K562 (cell line): ENCODE data around the gene SESN2. TPM values are rescaled to one million over a fixed set of nuclear protein-coding genes. Genes with fewer than 3 reads are reported as not detected.
A peak's percentile ranks its signal among the peaks of the same experiment; 100 is the strongest.

Source experiments
- BRCA1 ChIP-seq, 2 experiments: fragments of 450-650 bp in 1 of 2; sonication (generic) in 1 of 2; formaldehyde crosslinking in 1 of 2; IDR thresholded peaks; 2 replicates each; pipeline versions ENCODE4 v1.5.0 to v1.6.1; 2017 to 2020; ENCODE audit warnings: mild to moderate bottlenecking in 1 of 2, missing genetic modification reagents in 1 of 2
- CBX5 ChIP-seq: IDR thresholded peaks from 2 replicates; pipeline ENCODE4 v1.6.1; 2014; ENCODE audit warnings: low read depth, borderline replicate concordance
- CBX8 ChIP-seq: fragments of 200-600 bp; sonication (generic); IDR thresholded peaks from 2 replicates; pipeline ENCODE4 v1.6.1; 2012; ENCODE audit warnings: borderline replicate concordance, mixed run types, low read depth, mild to moderate bottlenecking, moderate library complexity, mixed read lengths, low read length, control low read depth, inconsistent platforms; ENCODE audit not compliant: poor library complexity, severe bottlenecking; ENCODE audit errors: extremely low read depth
- CEBPG ChIP-seq, 3 experiments: fragments of 200-800 bp in 1 of 3; sonication (Bioruptor generic) in 1 of 3; sonication (generic) in 1 of 3; formaldehyde crosslinking in 1 of 3; IDR thresholded peaks in 2 of 3; conservative IDR thresholded peaks in 1 of 3; 2 replicates each; pipeline versions ENCODE4 v1.6.1 to v1.8.0; 2016 to 2022; ENCODE audit warnings: missing compliant biosample characterization in 2 of 3, missing genetic modification characterization in 2 of 3, mild to moderate bottlenecking in 1 of 3, missing genetic modification reagents in 1 of 3
- EHMT2 ChIP-seq: fragments of 450-650 bp; IDR thresholded peaks from 2 replicates; pipeline ENCODE4 v1.6.1; 2018; ENCODE audit warnings: antibody characterized with exemption
- FUS ChIP-seq: fragments of 200-400 bp; formaldehyde crosslinking; optimal IDR thresholded peaks from 2 replicates; pipeline ENCODE3; 2017; ENCODE audit warnings: low read depth, low read length
- HEY1 ChIP-seq: fragments of 250-450 bp; sonication (Bioruptor Pico); IDR thresholded peaks from 2 replicates; pipeline ENCODE4 v1.5.0; 2020; ENCODE audit warnings: mild to moderate bottlenecking, moderate library complexity, borderline replicate concordance
- NCOA6 ChIP-seq: fragments of 450-650 bp; IDR thresholded peaks from 2 replicates; pipeline ENCODE4 v1.6.1; 2017; ENCODE audit warnings: mild to moderate bottlenecking
- NFYB ChIP-seq: IDR thresholded peaks from 2 replicates; pipeline ENCODE4 v1.6.1; 2011; ENCODE audit warnings: mild to moderate bottlenecking, moderate library complexity; ENCODE audit not compliant: insufficient read length; ENCODE audit errors: extremely low read depth
- SMAD4 ChIP-seq: fragments of 250-450 bp; sonication (Bioruptor Pico); conservative IDR thresholded peaks from 2 replicates; pipeline ENCODE4 v1.8.0; 2021; ENCODE audit warnings: inconsistent platforms, mild to moderate bottlenecking, moderate library complexity
- SREBF1 ChIP-seq: fragments of 150-350 bp; IDR thresholded peaks from 2 replicates; pipeline ENCODE4 v1.6.1; 2014; ENCODE audit warnings: antibody characterized with exemption, low read depth, low read length, borderline replicate concordance
- ZBTB17 ChIP-seq: fragments of 450-650 bp; formaldehyde crosslinking; IDR thresholded peaks from 2 replicates; pipeline ENCODE4 v1.4.0; 2020; ENCODE audit warnings: mild to moderate bottlenecking
- ZNF57 ChIP-seq: fragments of 450-650 bp; formaldehyde crosslinking; IDR thresholded peaks from 2 replicates; pipeline ENCODE4 v1.4.0; 2020; ENCODE audit warnings: mild to moderate bottlenecking, moderate library complexity
- polyA plus RNA-seq, 8 experiments: library from polyadenylated mRNA; depleted of rRNA in 4 of 8; stranded (reverse) in 5 of 8; unstranded in 3 of 8; fragments of >200 nt; fragmentation: Nextera tagmentation in 2 of 8; fragmentation: Illumina TruSeq in 1 of 8; extraction: Ambion mirVana in 2 of 8; extraction: Trizol in 1 of 8; gene quantifications; 2 replicates each; pipeline versions ENCODE4 v1.2.1 to v1.2.3, GENCODE V29; 2011 to 2014; ENCODE audit warnings: inconsistent platforms in 1 of 8, missing spikeins in 1 of 8
- total RNA-seq, 7 experiments: library from RNA; depleted of rRNA in 6 of 7; stranded (reverse); fragments of >200 nt in 6 of 7; fragmentation: Illumina TruSeq in 2 of 7; extraction: Trizol in 2 of 7; gene quantifications; 2 replicates each; pipeline versions ENCODE4 v1.2.1 to v1.2.3, GENCODE V29; 2011 to 2021; ENCODE audit warnings: low replicate concordance in 1 of 7
- TF ChIP-seq, protein P1 (sequence below): fragments of 250-450 bp; sonication (Bioruptor Pico); IDR thresholded peaks from 2 replicates; pipeline ENCODE4 v1.9.0; 2021; ENCODE audit warnings: mild to moderate bottlenecking, inconsistent platforms
- TF ChIP-seq, protein P2 (sequence below): sonication (generic); formaldehyde crosslinking; IDR thresholded peaks from 2 replicates; pipeline ENCODE4 v1.8.0; 2022; ENCODE audit warnings: mild to moderate bottlenecking, missing genetic modification reagents
- TF ChIP-seq, protein P3 (sequence below): fragments of 450-650 bp; conservative IDR thresholded peaks from 2 replicates; pipeline ENCODE4 v1.6.1; 2016; ENCODE audit warnings: missing genetic modification characterization, low read depth, mild to moderate bottlenecking, missing compliant biosample characterization, moderate library complexity
- TF ChIP-seq, protein P4 (sequence below), 2 experiments: fragments of 450-650 bp in 1 of 2; sonication (generic) in 1 of 2; formaldehyde crosslinking in 1 of 2; IDR thresholded peaks in 1 of 2; conservative IDR thresholded peaks in 1 of 2; 2 replicates each; pipeline versions ENCODE4 v1.6.1 to v1.8.1; 2016 to 2023; ENCODE audit warnings: mild to moderate bottlenecking in 2 of 2, moderate library complexity in 2 of 2, inconsistent platforms in 1 of 2, missing genetic modification reagents in 1 of 2
- TF ChIP-seq, protein P5 (sequence below): fragments of 250-450 bp; sonication (Bioruptor Pico); IDR thresholded peaks from 2 replicates; pipeline ENCODE4 v1.9.0; 2021; ENCODE audit warnings: mild to moderate bottlenecking

The SESN2 gene
- total and polyA plus RNA-seq, 9 of the 15 experiments (the other 6 are each of a cell fraction or from before 2014, with no cell fraction given) = 3.7 to 71.3 (median 16.8) TPM

DNA sequence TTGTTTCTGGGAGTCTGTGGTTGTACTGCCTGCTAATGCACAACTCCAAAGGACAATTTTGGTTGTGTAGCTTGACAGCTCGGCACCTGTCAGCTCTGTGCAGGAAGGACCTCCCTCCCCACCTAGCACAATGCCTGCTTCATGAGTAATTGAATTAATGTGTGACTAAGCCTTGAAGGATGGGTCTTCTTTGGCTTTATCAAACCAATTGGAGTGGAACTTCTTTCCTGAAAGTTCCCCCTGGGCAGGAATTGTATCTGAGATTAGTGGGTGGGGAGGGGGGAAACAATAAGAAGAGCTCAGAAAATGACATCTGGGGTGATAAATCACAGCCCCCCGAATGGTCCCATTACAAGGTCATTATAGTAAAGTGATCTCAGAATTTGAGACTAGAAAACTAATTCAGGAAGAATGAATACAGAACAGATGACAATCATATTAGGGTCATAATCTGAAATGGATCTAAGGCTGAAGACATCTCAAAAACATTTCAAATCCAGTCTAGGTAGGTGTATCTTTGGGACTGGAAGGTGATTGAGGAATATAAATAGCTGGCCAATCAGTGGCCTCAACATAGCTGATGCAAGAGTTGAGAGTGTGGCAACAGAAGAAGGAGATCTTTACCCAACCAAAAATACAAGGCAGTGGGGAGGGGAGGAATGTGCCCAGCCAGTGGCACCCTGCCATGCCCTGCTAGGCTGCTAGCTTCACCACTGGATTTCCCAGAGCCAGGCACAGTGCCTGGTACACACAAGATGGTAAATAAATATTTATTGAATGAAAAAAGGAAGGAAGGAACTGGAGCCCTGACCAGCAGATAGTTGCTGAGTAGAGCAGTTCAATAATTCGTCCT, 10.1 kb upstream of the SESN2 start (continued):
- TF ChIP-seq CEBPG (CRISPR knock-in tag; IDR thresholded peaks at IDR 0.05) (peak; percentile 100), CEBPG (tag; conservative IDR thresholded peaks at IDR 0.05 in 1 of 2, IDR thresholded peaks at IDR 0.05 in 1 of 2) (peak; percentile 98), CBX5 (no peak), NFYB (no peak), CBX8 (no peak), EHMT2 (no peak), HEY1 (CRISPR knock-in tag) (no peak), FUS (no peak), NCOA6 (no peak), SMAD4 (CRISPR knock-in tag) (peak; percentile 75), ZBTB17 (no peak), BRCA1 (IDR thresholded peaks at IDR 0.05) (no peak), BRCA1 (CRISPR knock-in tag; IDR thresholded peaks at IDR 0.05) (no peak), SREBF1 (no peak), ZNF57 (CRISPR knock-in tag) (no peak)
- TF ChIP-seq, protein P1, sequence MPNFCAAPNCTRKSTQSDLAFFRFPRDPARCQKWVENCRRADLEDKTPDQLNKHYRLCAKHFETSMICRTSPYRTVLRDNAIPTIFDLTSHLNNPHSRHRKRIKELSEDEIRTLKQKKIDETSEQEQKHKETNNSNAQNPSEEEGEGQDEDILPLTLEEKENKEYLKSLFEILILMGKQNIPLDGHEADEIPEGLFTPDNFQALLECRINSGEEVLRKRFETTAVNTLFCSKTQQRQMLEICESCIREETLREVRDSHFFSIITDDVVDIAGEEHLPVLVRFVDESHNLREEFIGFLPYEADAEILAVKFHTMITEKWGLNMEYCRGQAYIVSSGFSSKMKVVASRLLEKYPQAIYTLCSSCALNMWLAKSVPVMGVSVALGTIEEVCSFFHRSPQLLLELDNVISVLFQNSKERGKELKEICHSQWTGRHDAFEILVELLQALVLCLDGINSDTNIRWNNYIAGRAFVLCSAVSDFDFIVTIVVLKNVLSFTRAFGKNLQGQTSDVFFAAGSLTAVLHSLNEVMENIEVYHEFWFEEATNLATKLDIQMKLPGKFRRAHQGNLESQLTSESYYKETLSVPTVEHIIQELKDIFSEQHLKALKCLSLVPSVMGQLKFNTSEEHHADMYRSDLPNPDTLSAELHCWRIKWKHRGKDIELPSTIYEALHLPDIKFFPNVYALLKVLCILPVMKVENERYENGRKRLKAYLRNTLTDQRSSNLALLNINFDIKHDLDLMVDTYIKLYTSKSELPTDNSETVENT (CRISPR knock-in tag) = no peak
- TF ChIP-seq, protein P2, sequence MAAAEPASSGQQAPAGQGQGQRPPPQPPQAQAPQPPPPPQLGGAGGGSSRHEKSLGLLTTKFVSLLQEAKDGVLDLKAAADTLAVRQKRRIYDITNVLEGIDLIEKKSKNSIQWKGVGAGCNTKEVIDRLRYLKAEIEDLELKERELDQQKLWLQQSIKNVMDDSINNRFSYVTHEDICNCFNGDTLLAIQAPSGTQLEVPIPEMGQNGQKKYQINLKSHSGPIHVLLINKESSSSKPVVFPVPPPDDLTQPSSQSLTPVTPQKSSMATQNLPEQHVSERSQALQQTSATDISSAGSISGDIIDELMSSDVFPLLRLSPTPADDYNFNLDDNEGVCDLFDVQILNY (CRISPR knock-in tag) = no peak
- TF ChIP-seq, protein P3, sequence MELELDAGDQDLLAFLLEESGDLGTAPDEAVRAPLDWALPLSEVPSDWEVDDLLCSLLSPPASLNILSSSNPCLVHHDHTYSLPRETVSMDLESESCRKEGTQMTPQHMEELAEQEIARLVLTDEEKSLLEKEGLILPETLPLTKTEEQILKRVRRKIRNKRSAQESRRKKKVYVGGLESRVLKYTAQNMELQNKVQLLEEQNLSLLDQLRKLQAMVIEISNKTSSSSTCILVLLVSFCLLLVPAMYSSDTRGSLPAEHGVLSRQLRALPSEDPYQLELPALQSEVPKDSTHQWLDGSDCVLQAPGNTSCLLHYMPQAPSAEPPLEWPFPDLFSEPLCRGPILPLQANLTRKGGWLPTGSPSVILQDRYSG (tag) = no peak
- TF ChIP-seq, protein P4, sequence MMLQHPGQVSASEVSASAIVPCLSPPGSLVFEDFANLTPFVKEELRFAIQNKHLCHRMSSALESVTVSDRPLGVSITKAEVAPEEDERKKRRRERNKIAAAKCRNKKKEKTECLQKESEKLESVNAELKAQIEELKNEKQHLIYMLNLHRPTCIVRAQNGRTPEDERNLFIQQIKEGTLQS (IDR thresholded peaks at IDR 0.05) = peak; percentile 98
- TF ChIP-seq, protein P4 (CRISPR knock-in tag; conservative IDR thresholded peaks at IDR 0.05) = no peak
- TF ChIP-seq, protein P5, sequence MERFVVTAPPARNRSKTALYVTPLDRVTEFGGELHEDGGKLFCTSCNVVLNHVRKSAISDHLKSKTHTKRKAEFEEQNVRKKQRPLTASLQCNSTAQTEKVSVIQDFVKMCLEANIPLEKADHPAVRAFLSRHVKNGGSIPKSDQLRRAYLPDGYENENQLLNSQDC = no peak
